ENCODE results near the gene ZNF592.
"Not testable (repeated sequence)": the region's sequence is repeated elsewhere in the genome, so short reads cannot be mapped to it uniquely, and the experiment has no call there.

The ZNF592 gene

DNA sequence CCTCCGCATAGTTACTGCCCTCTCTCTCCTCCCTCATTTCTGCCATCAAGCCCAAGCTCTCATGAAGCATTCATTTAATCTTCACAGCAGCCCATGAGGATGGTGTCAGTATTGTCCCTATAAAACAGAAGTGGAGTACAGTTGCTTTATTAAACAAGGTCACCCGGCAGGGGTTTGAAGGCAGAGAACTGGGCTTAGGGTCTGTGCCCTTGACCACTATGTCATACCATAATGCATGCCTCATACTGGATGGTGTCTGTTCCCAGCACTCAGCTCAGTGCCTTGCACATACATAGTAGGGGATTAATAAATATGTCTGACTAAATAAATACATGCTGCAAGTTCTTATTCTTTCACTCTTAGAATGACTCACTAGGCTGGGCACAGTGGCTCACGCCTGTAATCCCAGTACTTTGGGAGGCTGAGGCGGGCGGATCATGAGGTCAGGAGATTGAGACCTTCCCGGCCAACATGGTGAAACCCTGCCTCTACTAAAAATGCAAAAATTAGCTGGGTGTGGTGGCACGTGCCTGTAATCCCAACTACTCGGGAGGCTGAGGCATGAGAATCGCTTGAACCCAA lies 12.8 kb upstream of the ZNF592 start:
- not testable (repeated sequence) for H3K9me3 Mint-ChIP-seq, H3K36me3 Mint-ChIP-seq, H3K27me3 Mint-ChIP-seq
- peak overlapping the region; percentile 73 for H3K4me3 Mint-ChIP-seq
- peak overlapping the region; percentile 91 for H3K27ac Mint-ChIP-seq
- H3K4me1 Mint-ChIP-seq, result peaks cover 52% of the 10 kb centered on the region

DNA sequence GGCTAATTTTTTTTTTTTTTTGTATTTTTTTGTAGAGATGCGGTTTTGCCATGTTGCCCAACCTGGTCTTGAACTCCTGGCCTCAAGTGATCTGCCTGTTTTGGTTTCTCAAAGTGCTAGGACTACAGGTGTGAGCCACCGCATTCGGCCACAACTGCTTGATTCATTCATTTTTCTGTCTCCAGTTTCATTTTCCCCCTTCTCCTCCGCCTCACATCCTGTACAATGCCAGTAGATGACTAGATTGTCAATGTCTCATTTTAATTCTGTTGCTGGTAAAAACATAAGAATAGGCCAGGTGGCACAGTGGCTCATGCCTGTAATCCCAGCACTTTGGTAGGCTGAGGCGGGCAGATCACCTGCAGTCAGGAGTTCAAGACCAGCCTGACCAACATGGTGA lies 12.0 kb upstream of the ZNF592 start:
- no peaks in the 10 kb centered on the region for H3K9me3 Mint-ChIP-seq
- H3K4me1 Mint-ChIP-seq, result peaks cover 58% of the 10 kb centered on the region
- no peaks in the 10 kb centered on the region for H3K36me3 Mint-ChIP-seq
- H3K4me3 Mint-ChIP-seq, result peak overlapping the region; percentile 16
- peak overlapping the region; percentile 71 for H3K27ac Mint-ChIP-seq
- H3K27me3 Mint-ChIP-seq, result no peaks in the 10 kb centered on the region

DNA sequence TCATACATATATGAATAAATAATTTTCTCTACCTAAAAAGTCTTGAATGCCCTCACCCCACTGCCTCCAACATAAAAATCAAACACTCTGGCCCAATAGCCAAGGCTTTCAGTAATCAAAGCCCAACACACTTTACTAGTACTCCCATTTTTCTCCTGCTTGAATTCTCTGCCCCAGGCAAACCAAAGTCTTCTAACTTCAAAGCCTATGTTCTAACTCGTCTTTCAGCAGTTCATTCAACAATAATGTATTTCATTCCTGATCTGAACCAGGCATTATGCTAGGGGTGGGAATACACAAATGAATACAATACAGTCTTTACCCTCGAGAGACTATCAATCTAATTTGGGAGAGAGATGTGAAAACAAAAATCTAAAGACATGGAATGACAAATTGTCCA lies 11.4 kb upstream of the ZNF592 start:
- Mint-ChIP-seq H3K27ac (peak overlapping the region; percentile 95), H3K4me1 (peaks cover 58% of the 10 kb centered on the region), H3K27me3 (no peaks in the 10 kb centered on the region), H3K36me3 (no peaks in the 10 kb centered on the region), H3K9me3 (no peaks in the 10 kb centered on the region), H3K4me3 (peak overlapping the region; percentile 40)

DNA sequence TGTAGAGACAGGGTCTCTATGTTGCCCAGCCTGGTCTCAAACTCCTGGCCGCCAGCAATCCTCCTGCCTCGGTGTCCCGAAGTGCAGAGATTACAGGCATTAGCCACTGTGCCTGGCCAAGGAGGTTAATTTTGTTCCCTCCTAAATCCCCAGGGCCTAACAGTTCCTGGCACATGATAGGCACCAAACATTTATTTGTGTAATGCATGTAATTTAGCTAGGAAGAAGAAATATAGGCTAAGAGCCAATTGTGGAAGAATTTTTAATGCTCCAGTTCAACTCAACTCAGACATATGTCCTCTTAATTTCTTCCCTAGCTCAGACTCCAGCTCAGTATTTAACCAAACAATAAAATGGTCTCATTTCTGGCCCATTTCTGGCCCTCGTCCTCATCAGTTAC lies 7.7 kb upstream of the ZNF592 start:
- no peaks in the 10 kb centered on the region for H3K27me3 Mint-ChIP-seq
- no peak overlapping the region for H3K4me3 Mint-ChIP-seq
- no peaks in the 10 kb centered on the region for H3K9me3 Mint-ChIP-seq
- H3K27ac Mint-ChIP-seq, result peak overlapping the region; percentile 37
- no peaks in the 10 kb centered on the region for H3K36me3 Mint-ChIP-seq
- H3K4me1 Mint-ChIP-seq, result peaks cover 59% of the 10 kb centered on the region

DNA sequence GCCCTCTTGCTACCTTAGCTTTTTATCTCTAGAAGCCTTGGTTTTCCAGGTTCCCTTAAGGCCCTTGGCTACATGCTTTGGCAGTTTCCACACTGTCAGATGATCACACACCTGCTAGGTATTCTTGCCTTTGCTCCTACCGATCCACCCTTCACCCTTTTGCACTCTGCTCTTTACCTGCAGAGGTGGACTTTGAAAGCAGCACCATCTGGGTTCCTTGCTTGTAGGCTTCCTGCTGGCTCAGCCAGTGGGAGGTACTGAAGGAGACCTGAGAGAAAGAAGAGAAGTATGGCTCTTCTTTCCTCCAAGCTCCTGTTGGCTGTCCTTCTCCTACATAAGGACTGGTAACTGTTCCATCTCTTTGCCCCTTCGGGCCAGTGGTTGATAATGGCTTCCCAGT lies 7.3 kb upstream of the ZNF592 start:
- Mint-ChIP-seq H3K27ac (peak overlapping the region; percentile 37), H3K27me3 (no peaks in the 10 kb centered on the region), H3K4me3 (no peak overlapping the region), H3K9me3 (no peaks in the 10 kb centered on the region), H3K4me1 (peaks cover 60% of the 10 kb centered on the region), H3K36me3 (no peaks in the 10 kb centered on the region)

DNA sequence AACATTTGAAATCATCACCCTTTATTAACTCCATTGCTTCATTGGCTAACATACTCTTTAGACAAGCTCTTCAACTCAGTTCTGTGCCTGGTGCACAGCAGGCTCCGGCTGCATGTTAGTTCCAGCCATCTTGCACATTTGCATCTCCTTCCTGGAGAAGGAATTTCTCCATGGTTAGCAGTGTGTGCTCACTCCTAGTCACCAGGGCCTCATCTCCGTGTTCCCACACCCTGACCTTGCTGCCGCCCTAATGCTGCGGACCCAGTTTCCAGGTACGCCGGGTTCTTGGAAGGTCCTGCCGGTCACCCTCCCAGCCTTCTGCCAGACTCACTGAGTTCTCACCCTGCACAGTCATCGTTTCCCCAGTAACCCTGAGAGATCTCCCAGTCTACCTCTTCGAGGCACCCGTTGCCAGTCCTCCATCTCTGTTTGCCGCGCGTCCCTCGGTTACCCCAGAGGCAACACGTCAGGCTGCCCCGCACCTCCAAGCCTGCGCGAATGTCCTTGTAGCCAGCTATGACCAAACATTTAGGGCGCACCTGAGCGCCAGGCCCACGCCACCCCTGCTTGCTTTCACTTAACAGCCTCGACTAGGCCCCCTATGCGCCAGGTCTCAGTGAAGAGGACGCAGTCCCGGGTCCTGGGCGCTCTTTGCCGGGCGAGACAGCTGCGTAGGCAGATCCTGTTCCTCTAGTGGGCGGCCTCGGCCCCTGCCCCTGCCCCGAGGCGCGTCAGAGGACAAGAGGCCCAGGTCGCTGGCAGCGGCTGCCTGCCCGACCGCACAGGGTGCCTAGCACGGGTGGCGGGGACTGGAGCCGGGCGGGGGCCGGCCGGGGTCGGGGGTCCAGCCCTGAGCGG lies 747 bp upstream of the ZNF592 start:
- H3K4me3 Mint-ChIP-seq, result peak overlapping the region; percentile 97
- H3K4me1 Mint-ChIP-seq, result peaks cover 73% of the 10 kb centered on the region
- peak overlapping the region; percentile 98 for H3K27ac Mint-ChIP-seq
- peaks cover 2% of the 10 kb centered on the region for H3K36me3 Mint-ChIP-seq
- no peaks in the 10 kb centered on the region for H3K27me3 Mint-ChIP-seq
- no peaks in the 10 kb centered on the region for H3K9me3 Mint-ChIP-seq

DNA sequence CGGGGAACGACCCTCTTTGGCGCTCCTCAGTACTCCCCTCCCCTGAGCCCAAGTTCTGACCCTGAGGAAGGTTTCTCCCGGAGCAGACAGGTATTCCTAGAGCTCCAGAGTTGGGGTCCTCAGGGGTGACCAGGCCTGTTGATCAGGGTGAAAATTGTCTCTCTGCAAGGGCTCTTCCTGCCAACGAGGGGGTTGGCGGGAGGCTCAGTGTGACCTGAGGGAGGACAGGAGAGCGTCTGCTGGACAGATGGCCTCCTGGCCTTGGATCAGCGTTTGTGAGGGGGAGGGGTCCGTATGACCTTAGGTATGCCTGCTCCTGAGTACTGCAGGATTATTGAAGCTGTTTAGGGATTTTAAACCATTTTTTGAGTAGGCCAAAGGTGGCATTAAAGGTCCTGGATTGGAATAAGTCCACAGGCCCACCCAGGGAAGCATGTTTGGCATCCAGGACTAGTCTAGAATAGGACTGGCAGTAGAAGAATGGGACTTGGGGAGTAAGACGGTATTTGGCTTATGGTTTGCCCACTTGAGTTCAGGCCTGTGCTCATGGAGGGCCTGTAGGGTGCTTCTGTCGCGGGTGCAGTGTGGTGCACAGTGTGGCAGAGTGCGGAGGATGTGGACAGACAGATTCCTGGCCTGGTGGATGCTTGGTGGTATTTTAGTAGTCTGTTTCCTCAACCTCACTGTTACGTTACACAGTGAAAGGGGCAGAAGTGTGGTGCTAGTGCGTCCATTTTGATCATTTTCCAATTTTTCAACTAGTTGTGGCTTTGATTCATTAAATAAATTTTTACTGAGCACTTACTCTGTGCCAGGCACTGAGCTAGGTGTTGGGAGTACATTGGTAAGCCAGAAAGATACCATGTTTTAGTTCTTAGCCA lies 959 bp downstream of the ZNF592 start:
- H3K27me3 Mint-ChIP-seq, result no peaks in the 10 kb centered on the region
- H3K4me3 Mint-ChIP-seq, result peak overlapping the region; percentile 92
- H3K9me3 Mint-ChIP-seq, result no peaks in the 10 kb centered on the region
- peak overlapping the region; percentile 91 for H3K27ac Mint-ChIP-seq
- peaks cover 73% of the 10 kb centered on the region for H3K4me1 Mint-ChIP-seq
- H3K36me3 Mint-ChIP-seq, result peaks cover 4% of the 10 kb centered on the region

DNA sequence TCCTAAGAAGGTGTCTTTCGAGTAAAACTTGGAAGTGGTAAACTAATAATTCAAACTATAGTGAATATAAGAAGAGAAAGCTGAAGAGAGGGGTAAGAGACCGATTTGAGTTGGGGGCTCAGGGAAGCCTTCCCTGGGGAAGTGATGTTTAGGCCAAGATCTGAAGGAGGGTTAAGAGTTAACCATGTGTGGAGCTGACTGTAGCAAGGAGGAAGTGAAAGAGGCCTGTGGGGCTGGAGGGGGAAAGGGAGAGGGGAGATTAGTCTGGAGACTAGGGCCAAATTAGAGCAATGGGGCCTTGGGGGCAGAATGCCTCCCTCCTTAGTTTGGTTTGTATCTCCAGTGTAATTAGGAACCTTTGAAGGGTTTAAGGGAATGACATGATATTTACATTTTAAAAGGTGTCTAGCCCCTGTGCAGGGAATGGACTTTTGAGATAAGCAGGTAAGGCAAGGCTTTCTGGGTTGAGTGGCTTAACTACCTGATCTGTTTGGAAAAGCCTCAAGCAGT lies 2.2 kb downstream of the ZNF592 start:
- peak overlapping the region; percentile 92 for H3K4me3 Mint-ChIP-seq
- H3K27me3 Mint-ChIP-seq, result no peaks in the 10 kb centered on the region

DNA sequence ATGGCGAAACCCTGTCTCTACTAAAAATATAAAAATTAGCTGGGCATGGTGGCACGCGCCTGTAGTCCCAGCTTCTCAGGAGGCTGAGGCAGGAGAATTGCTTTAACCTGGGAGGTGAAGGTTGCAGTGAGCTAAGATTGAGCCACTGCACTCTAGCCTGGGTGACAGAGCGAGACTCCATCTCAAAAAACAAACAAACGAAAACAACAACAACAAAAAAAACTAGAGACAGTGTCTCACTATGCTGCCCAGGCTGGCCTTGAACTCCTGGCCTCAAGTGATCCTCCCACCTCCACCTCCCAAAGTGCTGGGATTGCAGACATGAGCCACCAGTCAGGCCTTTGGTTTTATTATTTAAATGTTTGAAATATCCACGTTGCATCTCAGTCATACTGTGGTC lies 3.3 kb downstream of the ZNF592 start:
- not testable (repeated sequence) for H3K4me3 Mint-ChIP-seq, H3K27ac Mint-ChIP-seq, H3K9me3 Mint-ChIP-seq, H3K36me3 Mint-ChIP-seq, H3K27me3 Mint-ChIP-seq
- H3K4me1 Mint-ChIP-seq, result peaks cover 75% of the 10 kb centered on the region

More for the DNA sequence above, 2.2 kb downstream of the ZNF592 start:
- Mint-ChIP-seq H3K27ac (peak overlapping the region; percentile 10), H3K9me3 (no peaks in the 10 kb centered on the region), H3K4me1 (peaks cover 75% of the 10 kb centered on the region), H3K36me3 (peaks cover 6% of the 10 kb centered on the region)

DNA sequence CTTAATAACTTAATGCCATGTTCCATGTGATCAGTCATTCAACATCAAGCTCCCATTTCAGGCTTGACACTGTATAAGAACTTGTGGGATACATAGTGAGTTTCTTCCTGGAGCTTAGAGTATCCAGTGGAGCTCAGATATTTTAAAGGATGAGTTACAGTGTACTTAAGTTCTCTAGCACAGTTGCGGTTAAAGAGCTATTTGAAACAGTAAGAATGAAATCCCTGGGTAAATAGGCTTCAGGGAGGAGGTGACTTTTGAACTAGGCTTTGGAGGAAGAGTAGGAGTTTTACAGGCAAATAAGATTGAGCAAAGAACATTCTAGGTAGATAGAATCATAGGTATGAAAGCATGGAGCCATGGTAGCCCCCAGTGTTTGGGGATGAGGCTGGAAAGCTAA lies 3.8 kb downstream of the ZNF592 start:
- Mint-ChIP-seq H3K27ac (peak overlapping the region; percentile 60), H3K4me1 (peaks cover 77% of the 10 kb centered on the region), H3K9me3 (no peaks in the 10 kb centered on the region), H3K4me3 (peak overlapping the region; percentile 41), H3K36me3 (peaks cover 6% of the 10 kb centered on the region), H3K27me3 (no peaks in the 10 kb centered on the region)

DNA sequence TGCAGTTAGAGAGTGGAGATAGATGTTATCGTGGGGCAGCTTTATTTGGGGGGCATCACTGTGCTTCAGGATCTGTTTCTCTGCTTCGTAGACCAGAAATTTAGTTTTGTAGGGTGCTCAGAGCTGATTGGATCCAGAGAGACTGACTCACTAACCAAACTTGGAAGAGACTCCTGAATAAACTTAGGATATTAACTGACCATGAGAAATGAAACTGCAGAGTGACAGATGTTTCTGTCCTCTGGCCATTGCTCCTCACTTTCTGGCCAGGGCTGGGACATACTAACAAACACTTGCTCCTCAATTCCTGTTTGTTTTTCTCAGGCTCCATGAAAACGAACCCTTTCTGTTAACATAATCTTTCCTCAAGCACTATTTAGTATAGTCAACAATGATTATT lies 4.3 kb downstream of the ZNF592 start:
- Mint-ChIP-seq H3K4me1 (peaks cover 74% of the 10 kb centered on the region), H3K36me3 (peaks cover 6% of the 10 kb centered on the region), H3K9me3 (no peaks in the 10 kb centered on the region), H3K27ac (peak overlapping the region; percentile 60), H3K27me3 (no peaks in the 10 kb centered on the region), H3K4me3 (peak overlapping the region; percentile 41)

DNA sequence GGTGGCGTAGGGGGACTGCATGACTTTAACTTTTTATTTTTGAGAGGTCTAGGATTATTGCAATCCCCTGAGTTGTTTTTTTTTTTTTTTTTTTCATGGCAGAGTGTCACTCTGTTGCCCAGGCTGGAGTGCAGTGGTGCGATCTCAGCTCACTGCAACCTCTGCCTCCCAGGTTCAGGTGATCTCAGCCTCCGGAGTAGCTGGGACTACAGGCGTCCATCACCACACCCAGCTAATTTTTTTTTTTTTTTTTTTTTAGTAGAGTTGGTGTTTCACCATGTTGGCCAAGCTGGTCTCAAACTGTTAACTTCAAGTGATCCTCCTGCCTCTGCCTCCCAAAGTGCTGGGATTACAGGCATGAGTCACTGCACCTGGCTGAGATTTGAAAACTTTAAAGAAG lies 6.5 kb downstream of the ZNF592 start:
- H3K4me1 Mint-ChIP-seq, result peaks cover 64% of the 10 kb centered on the region
- not testable (repeated sequence) for H3K4me3 Mint-ChIP-seq, H3K27ac Mint-ChIP-seq, H3K9me3 Mint-ChIP-seq, H3K27me3 Mint-ChIP-seq, H3K36me3 Mint-ChIP-seq

DNA sequence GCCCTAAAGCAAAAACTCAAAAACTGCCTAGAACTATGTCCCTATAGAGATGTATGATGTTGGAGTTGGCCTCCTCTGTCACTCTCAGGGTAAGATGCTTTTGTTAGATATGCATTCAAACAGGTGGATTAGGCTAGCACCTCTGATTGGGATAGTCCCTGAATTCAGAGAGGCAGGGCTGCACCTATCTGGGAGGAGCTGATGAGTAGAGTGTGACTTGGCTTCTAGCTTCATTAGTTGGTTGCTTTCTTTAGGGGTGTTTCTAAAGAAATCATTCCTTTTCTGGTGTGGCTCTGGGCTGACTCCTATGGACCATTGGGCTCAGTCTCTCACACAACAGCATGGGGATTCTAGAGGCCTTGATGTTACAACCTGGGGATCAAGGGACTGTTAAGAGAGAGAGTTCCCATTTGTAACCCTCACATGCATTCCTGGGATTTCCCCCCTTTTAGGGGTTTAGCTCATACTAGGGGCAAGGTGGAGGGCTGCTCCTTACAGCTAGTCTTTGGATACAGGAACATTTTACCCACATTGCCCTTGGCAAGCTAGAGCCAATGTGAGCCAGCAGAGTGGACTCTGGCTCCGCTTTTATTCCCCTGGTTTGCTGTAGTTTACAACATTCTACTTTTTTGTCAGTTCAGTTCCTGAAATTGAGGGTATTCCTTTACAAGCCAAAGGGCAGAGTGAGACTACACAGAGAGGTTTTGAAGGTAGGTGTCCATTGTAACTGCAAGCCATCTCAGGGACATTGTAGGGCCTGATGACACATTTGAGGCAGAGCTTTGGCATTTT lies 7.5 kb downstream of the ZNF592 start:
- Mint-ChIP-seq H3K4me1 (peaks cover 53% of the 10 kb centered on the region), H3K27me3 (no peaks in the 10 kb centered on the region), H3K27ac (peak overlapping the region; percentile 46), H3K9me3 (no peaks in the 10 kb centered on the region), H3K36me3 (peaks cover 6% of the 10 kb centered on the region), H3K4me3 (no peak overlapping the region)

DNA sequence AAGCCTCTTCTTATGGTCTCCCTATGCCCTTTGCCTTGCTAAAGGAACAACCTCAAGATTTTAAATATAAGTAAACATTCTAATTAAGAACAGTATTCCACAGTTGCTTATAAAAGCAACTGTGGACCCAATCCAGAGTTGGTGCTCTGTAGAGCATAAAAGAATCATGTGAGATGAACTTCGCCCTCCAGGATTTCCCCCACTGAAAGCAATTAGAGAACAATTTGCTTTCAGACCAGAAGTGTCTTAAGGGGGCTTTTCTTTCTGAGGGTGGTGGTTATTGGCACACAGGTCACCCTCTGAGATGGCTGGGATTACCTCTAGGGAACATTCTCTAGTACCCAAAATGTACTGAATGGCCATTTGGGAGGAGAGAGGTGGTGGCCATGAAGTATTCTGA lies 10.6 kb downstream of the ZNF592 start:
- H3K36me3 Mint-ChIP-seq, result peaks cover 2% of the 10 kb centered on the region
- no peaks in the 10 kb centered on the region for H3K9me3 Mint-ChIP-seq
- no peak overlapping the region for H3K4me3 Mint-ChIP-seq
- peak overlapping the region; percentile 77 for H3K27ac Mint-ChIP-seq
- H3K27me3 Mint-ChIP-seq, result no peaks in the 10 kb centered on the region
- peaks cover 31% of the 10 kb centered on the region for H3K4me1 Mint-ChIP-seq

DNA sequence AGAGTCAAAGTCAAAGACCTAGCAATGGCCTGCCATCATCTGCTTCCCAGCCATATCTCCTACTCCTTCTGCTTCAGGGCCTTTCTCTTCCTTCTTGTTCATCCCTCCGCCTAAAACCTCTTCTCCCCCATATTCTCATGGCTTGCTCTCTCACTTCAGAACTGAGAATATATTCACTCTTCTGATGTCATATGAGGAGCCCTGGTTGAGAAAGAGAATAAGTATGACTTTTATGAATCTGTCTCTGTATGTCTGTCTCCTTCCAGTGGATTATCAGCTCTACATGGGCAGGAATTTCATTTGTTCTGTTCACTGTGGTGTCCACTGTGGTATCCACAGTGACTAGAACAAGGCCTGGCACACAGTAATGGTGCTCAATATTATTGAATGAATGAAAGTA lies 11.8 kb downstream of the ZNF592 start:
- Mint-ChIP-seq H3K4me1 (peaks cover 19% of the 10 kb centered on the region), H3K4me3 (no peak overlapping the region), H3K36me3 (peaks cover 2% of the 10 kb centered on the region), H3K9me3 (no peaks in the 10 kb centered on the region), H3K27ac (no peak overlapping the region), H3K27me3 (no peaks in the 10 kb centered on the region)
